CD8-positive, alpha-beta memory T cell (primary cell): ENCODE data around the gene C8A. TPM values are rescaled to one million over a fixed set of nuclear protein-coding genes. Genes with fewer than 3 reads are reported as not detected.
A peak's percentile ranks its signal among the peaks of the same experiment; 100 is the strongest.

Experiments used
- CTCF ChIA-PET: fragments of 350-600 bp; sonication (Branson Sonifier 250); formaldehyde crosslinking; loops from one replicate; lab custom pipeline; 2021; ENCODE audit warnings: antibody characterized with exemption; lab: Charles Lee
- POLR2A ChIA-PET: fragments of 350-600 bp; sonication (Branson Sonifier 250); formaldehyde crosslinking; loops from one replicate; lab custom pipeline; 2021; ENCODE audit warnings: antibody characterized with exemption; lab: Charles Lee
- DNase-seq, 5 donors: peaks; one replicate each; pipeline versions ENCODE4 v3.0.0 to v3.0.0-alpha.2; 2020 to 2022; ENCODE audit warnings: mixed read lengths in 1 of 5
- H3K27ac ChIP-seq: one replicate; pipeline ENCODE4 v1.7.0; 2013; ENCODE audit warnings: low read depth, mild to moderate bottlenecking, low read length, moderate library complexity
- H3K27me3 ChIP-seq: 2 replicates; pipeline ENCODE4 v1.7.0; 2013; ENCODE audit warnings: low read length, mild to moderate bottlenecking; ENCODE audit not compliant: insufficient read depth, poor library complexity, severe bottlenecking
- H3K36me3 ChIP-seq: 2 replicates; pipeline ENCODE4 v1.7.0; 2013; ENCODE audit warnings: mild to moderate bottlenecking, low read length, moderate library complexity; ENCODE audit not compliant: insufficient read depth
- H3K4me1 ChIP-seq: 2 replicates; pipeline ENCODE4 v1.7.0; 2013; ENCODE audit warnings: mild to moderate bottlenecking, low read length, moderate library complexity; ENCODE audit not compliant: insufficient read depth
- H3K4me3 ChIP-seq: 2 replicates; pipeline ENCODE4 v1.7.0; 2013; ENCODE audit warnings: mild to moderate bottlenecking, low read length
- H3K9me3 ChIP-seq: 2 replicates; pipeline ENCODE4 v1.7.0; 2013; ENCODE audit warnings: mild to moderate bottlenecking, low read length
- H3K27ac Mint-ChIP-seq, 8 donors: one replicate each; pipeline ENCODE4 v1.8.0; 2020 to 2021; ENCODE audit warnings: mixed read lengths in 8 of 8, mild to moderate bottlenecking in 6 of 8, inconsistent platforms in 3 of 8, moderate library complexity in 3 of 8
- H3K27me3 Mint-ChIP-seq, 2 donors: one replicate each; pipeline ENCODE4 v1.8.0; 2020 to 2021; ENCODE audit warnings: mixed read lengths in 2 of 2, mild to moderate bottlenecking in 1 of 2, moderate library complexity in 1 of 2
- H3K36me3 Mint-ChIP-seq, 3 donors: one replicate each; pipeline ENCODE4 v1.8.0; 2020 to 2021; ENCODE audit warnings: mixed read lengths in 3 of 3, inconsistent platforms in 1 of 3, mild to moderate bottlenecking in 1 of 3
- H3K4me1 Mint-ChIP-seq, 3 donors: one replicate each; pipeline ENCODE4 v1.8.0; 2020 to 2021; ENCODE audit warnings: mixed read lengths in 3 of 3, inconsistent platforms in 1 of 3, mild to moderate bottlenecking in 1 of 3
- H3K4me3 Mint-ChIP-seq, 7 donors: one replicate each; pipeline ENCODE4 v1.8.0; 2020 to 2021; ENCODE audit warnings: mixed read lengths in 7 of 7, mild to moderate bottlenecking in 6 of 7, moderate library complexity in 4 of 7, inconsistent platforms in 2 of 7
- H3K9me3 Mint-ChIP-seq, 5 donors: one replicate each; pipeline ENCODE4 v1.8.0; 2020 to 2022; ENCODE audit warnings: mixed read lengths in 5 of 5, mild to moderate bottlenecking in 3 of 5, moderate library complexity in 2 of 5, inconsistent platforms in 1 of 5
- polyA plus RNA-seq: library from polyadenylated mRNA; unstranded; fragments of 300-500 nt; fragmentation: Illumina TruSeq; gene quantifications from one replicate; pipeline ENCODE4 v1.2.3, GENCODE V29; 2021
- total RNA-seq, 2 experiments: library from RNA; stranded (reverse); gene quantifications; one replicate each; pipeline ENCODE4 v1.2.3, GENCODE V29; 2021

Gene C8A
- total RNA-seq (not detected), polyA plus RNA-seq (not detected)

- ChIA-PET POLR2A (no interaction called here), CTCF (no interaction called here)
- H3K36me3 Mint-ChIP-seq: no peaks in the 10 kb centered on the region
Observed at GRCh38 chr1:56854521-56855099, at the start of gene C8A. Gene C8A (plus strand): TSS chr1:56854797. CDS start chr1:56854902, 105 bp downstream.

DNA sequence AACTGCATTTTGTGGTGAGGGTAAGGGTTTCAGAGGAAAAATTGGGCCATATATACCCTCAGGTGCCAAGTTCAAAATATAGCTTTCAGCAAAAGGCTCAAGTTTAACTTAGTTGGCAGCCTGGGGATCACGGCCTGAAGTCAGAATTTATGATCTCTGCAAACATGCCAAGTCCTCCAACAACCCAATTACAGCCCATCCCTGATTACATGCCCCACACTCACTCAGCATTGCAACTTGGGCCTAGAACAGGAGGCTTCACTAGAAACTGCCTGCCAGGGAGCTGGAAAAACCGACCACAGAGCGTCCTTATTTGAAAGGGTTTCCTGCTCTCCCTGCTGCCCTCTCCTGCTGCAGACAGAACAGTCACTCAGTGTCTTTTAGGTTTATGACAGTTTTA lies 47.8 kb upstream of the C8A start:
- H3K36me3 ChIP-seq: no peaks in the 10 kb centered on the region
- no peaks in the 10 kb centered on the region for H3K27me3 ChIP-seq
- Mint-ChIP-seq H3K27ac (no peak overlapping the region), H3K4me3 (no peak overlapping the region), H3K4me1 (no peaks in the 10 kb centered on the region), H3K27me3 (peaks cover 2 to 3% of the 10 kb centered on the region in 2 donors), H3K9me3 (peaks cover 0 to 2% (median 0%) of the 10 kb centered on the region in 5 donors), H3K36me3 (no peaks in the 10 kb centered on the region)
- H3K4me1 ChIP-seq: no peaks in the 10 kb centered on the region
- no peaks in the 10 kb centered on the region for H3K9me3 ChIP-seq
- CTCF ChIA-PET: no interaction called here
- H3K27ac ChIP-seq: no peak overlapping the region
- no peak overlapping the region for H3K4me3 ChIP-seq
- DNase-seq: no peak
- POLR2A ChIA-PET: no interaction called here

More at GRCh38 chr1:56854521-56855099, at the start of gene C8A:
- H3K4me3 Mint-ChIP-seq: no peak within 1 kb of the TSS
- no peak within 1 kb of the TSS for H3K27ac Mint-ChIP-seq
- Histone ChIP-seq H3K4me1 (no peaks in the 10 kb centered on the region), H3K27me3 (no peaks in the 10 kb centered on the region), H3K4me3 (no peak within 1 kb of the TSS), H3K9me3 (no peaks in the 10 kb centered on the region), H3K27ac (no peak within 1 kb of the TSS), H3K36me3 (no peaks in the 10 kb centered on the region)
- H3K4me1 Mint-ChIP-seq: no peaks in the 10 kb centered on the region
- peaks cover 0 to 19% of the 10 kb centered on the region in 2 donors for H3K27me3 Mint-ChIP-seq
- no peak for DNase-seq
- peaks cover 0 to 2% (median 0%) of the 10 kb centered on the region in 5 donors for H3K9me3 Mint-ChIP-seq

- CTCF ChIA-PET: no interaction called here
- Histone ChIP-seq H3K36me3 (no peaks in the 10 kb centered on the region), H3K27ac (no peak overlapping the region), H3K4me3 (no peak overlapping the region), H3K27me3 (no peaks in the 10 kb centered on the region), H3K9me3 (no peaks in the 10 kb centered on the region), H3K4me1 (no peaks in the 10 kb centered on the region)
- POLR2A ChIA-PET: no interaction called here
- H3K4me1 Mint-ChIP-seq: no peaks in the 10 kb centered on the region
- H3K36me3 Mint-ChIP-seq: no peaks in the 10 kb centered on the region
- peaks cover 2 to 13% of the 10 kb centered on the region in 2 donors for H3K27me3 Mint-ChIP-seq
- peaks cover 0 to 5% (median 0%) of the 10 kb centered on the region in 5 donors for H3K9me3 Mint-ChIP-seq
- DNase-seq: no peak
- no peak overlapping the region for H3K4me3 Mint-ChIP-seq
- no peak overlapping the region for H3K27ac Mint-ChIP-seq
Observed at GRCh38 chr1:56808410-56808809, 46.2 kb upstream of the C8A start.

DNA sequence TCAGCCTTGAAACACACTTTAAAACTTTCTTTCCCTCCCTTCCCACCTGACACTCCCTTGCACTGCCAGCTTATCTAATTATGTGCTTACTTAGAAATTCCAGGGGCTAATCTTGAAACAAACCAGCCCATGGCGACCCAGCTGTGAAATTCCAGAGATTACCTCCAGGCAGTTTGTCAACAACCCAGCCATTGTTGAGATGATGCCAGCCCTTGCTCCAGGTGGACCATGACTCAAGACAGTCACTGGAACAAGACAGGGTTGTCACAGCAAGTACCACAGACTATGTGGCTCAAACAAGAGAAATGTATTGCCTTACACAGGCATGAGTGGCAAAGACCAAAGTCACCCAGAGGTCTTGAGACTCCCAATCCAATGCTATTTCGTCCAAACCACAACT lies 43.3 kb upstream of the C8A start:
- no peaks in the 10 kb centered on the region for H3K4me1 Mint-ChIP-seq
- H3K36me3 Mint-ChIP-seq: no peaks in the 10 kb centered on the region
- H3K9me3 Mint-ChIP-seq: peaks cover 0 to 5% (median 4%) of the 10 kb centered on the region in 5 donors
- H3K4me1 ChIP-seq: no peaks in the 10 kb centered on the region
- no peaks in the 10 kb centered on the region for H3K27me3 ChIP-seq
- H3K27ac ChIP-seq: no peak overlapping the region
- no peak overlapping the region for H3K4me3 ChIP-seq
- ChIA-PET CTCF (interaction anchor here (1.2 kb wide), 1 partner anchor 9 kb away, joined by 3 read pairs; no protein-coding TSS in a partner anchor), POLR2A (no interaction called here)
- no peaks in the 10 kb centered on the region for H3K9me3 ChIP-seq
- peaks cover 4 to 18% of the 10 kb centered on the region in 2 donors for H3K27me3 Mint-ChIP-seq
- H3K27ac Mint-ChIP-seq: no peak overlapping the region
- H3K36me3 ChIP-seq: no peaks in the 10 kb centered on the region
- no peak for DNase-seq
- H3K4me3 Mint-ChIP-seq: no peak overlapping the region

DNA sequence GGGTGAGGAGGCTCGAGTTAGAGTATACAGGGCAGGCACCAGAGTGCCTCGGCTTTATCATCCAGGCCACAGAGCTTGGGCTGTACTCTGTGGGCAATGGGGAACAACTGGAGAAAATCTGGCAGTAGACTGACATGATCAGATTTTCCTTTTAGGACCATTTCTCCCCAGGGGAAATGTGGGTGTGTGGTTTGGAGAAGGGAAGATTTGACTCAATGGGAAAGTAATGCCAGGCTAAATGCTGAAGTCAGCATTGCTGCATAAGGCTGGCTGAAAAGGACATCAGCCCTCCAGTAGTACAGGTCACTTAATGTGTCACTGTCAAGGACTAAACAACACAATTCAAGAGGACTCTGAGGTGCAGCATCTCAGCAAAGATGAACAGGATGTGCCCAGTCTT lies 40.4 kb upstream of the C8A start:
- DNase-seq: no peak

GRCh38 chr1:56816264-56816663 lies 38.3 kb upstream of the C8A start:
- H3K4me1 ChIP-seq: no peaks in the 10 kb centered on the region
- DNase-seq: no peak
- no peak overlapping the region for H3K27ac Mint-ChIP-seq
- H3K27me3 Mint-ChIP-seq: peaks cover 4 to 29% of the 10 kb centered on the region in 2 donors
- H3K4me3 ChIP-seq: no peak overlapping the region
- no peak overlapping the region for H3K4me3 Mint-ChIP-seq
- no peak overlapping the region for H3K27ac ChIP-seq
- no peaks in the 10 kb centered on the region for H3K36me3 ChIP-seq
- H3K36me3 Mint-ChIP-seq: no peaks in the 10 kb centered on the region
- no peaks in the 10 kb centered on the region for H3K9me3 ChIP-seq
- H3K9me3 Mint-ChIP-seq: peaks cover 0 to 5% (median 4%) of the 10 kb centered on the region in 5 donors
- ChIA-PET CTCF (interaction anchor here (1.5 kb wide), 1 partner anchor 15 kb away, joined by 3 read pairs; no protein-coding TSS in a partner anchor), POLR2A (no interaction called here)
- H3K4me1 Mint-ChIP-seq: no peaks in the 10 kb centered on the region
- H3K27me3 ChIP-seq: no peaks in the 10 kb centered on the region

More for the DNA sequence above, 40.4 kb upstream of the C8A start:
- no peaks in the 10 kb centered on the region for H3K27me3 ChIP-seq
- Mint-ChIP-seq H3K27me3 (peaks cover 4 to 27% of the 10 kb centered on the region in 2 donors), H3K4me3 (no peak overlapping the region), H3K9me3 (peaks cover 0 to 5% (median 4%) of the 10 kb centered on the region in 5 donors), H3K4me1 (no peaks in the 10 kb centered on the region), H3K36me3 (no peaks in the 10 kb centered on the region), H3K27ac (peak overlapping the region in 1 of 8 donors; percentile 26)
- ChIA-PET CTCF (no interaction called here), POLR2A (no interaction called here)
- no peak overlapping the region for H3K4me3 ChIP-seq
- no peaks in the 10 kb centered on the region for H3K36me3 ChIP-seq
- no peaks in the 10 kb centered on the region for H3K9me3 ChIP-seq
- no peaks in the 10 kb centered on the region for H3K4me1 ChIP-seq
- H3K27ac ChIP-seq: no peak overlapping the region

DNA sequence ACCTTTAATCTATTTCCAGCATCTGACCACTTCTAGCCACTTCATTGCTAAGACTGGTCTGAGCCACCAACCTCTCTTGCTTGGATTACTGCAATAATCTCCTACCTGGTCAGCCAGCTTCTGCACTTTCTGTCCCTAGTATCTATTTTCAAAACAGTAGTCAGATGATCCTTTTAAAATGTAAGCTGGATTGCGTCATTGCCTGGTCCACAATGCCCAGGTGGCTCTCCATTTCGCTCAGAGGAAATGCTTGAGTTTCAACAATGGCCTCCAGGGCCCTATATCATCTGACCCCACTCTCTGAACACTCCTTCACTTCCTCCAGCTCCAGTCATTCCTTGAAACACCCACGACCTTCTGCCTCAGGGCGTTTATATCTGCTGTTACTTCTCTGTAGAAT lies 37.7 kb upstream of the C8A start:
- H3K27ac ChIP-seq: no peak overlapping the region
- CTCF ChIA-PET: interaction anchor here (1.5 kb wide), 1 partner anchor 14 kb away, joined by 3 read pairs; no protein-coding TSS in a partner anchor
- Mint-ChIP-seq H3K27me3 (peaks cover 7 to 32% of the 10 kb centered on the region in 2 donors), H3K36me3 (no peaks in the 10 kb centered on the region), H3K9me3 (peaks cover 0 to 5% (median 4%) of the 10 kb centered on the region in 5 donors), H3K4me1 (no peaks in the 10 kb centered on the region), H3K4me3 (no peak overlapping the region), H3K27ac (no peak overlapping the region)
- no peaks in the 10 kb centered on the region for H3K4me1 ChIP-seq
- H3K9me3 ChIP-seq: no peaks in the 10 kb centered on the region
- H3K36me3 ChIP-seq: no peaks in the 10 kb centered on the region
- no peaks in the 10 kb centered on the region for H3K27me3 ChIP-seq
- POLR2A ChIA-PET: no interaction called here
- no peak for DNase-seq
- H3K4me3 ChIP-seq: no peak overlapping the region

DNA sequence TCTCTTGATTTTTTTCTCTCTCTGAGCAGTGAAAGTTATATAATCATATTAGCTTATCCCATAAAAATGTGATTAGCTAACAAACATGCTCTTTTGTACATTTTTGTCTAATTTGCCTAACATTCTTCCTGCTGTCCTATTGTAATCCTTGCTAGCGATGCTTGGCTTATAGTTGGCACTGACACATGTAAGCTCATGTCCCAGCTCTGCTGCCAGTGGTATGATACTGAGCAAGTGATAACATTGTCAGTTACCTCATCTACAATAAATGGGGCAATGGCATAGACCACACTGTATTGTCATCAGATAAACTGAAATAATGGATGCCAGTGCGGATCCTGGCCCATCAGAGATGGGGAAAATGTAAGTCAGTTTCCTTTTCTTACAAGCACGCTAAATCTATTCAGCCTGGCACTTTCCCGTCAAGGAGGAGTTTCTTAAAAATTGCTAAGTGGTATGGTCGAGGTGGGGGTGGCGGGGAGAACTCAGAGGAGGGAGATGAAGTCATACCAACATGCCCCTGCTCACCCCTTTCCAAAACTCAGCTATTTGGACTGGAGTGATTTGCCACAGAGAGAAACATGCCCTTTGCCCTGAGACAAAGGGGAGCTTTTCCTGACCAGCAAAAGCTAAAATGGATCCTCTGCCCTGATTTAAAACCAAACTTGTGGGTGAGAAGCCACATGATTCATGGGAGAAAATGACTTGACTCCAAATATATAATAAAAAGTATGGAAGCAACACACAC lies 36.7 kb upstream of the C8A start:
- Mint-ChIP-seq H3K27me3 (peaks cover 10 to 26% of the 10 kb centered on the region in 2 donors), H3K9me3 (peaks cover 0 to 5% (median 4%) of the 10 kb centered on the region in 5 donors), H3K27ac (no peak overlapping the region), H3K4me3 (no peak overlapping the region), H3K36me3 (no peaks in the 10 kb centered on the region), H3K4me1 (no peaks in the 10 kb centered on the region)
- Histone ChIP-seq H3K4me3 (no peak overlapping the region), H3K36me3 (no peaks in the 10 kb centered on the region), H3K27ac (no peak overlapping the region), H3K27me3 (no peaks in the 10 kb centered on the region), H3K4me1 (no peaks in the 10 kb centered on the region), H3K9me3 (no peaks in the 10 kb centered on the region)
- CTCF ChIA-PET: interaction anchor here (1.0 kb wide), 1 partner anchor 13 kb away, joined by 3 read pairs; no protein-coding TSS in a partner anchor
- no peak for DNase-seq
- POLR2A ChIA-PET: no interaction called here
